Fibroblast of skin of left quadriceps (primary cell): Measurements from ENCODE around the gene BRD1.
A peak's percentile ranks its signal among the peaks of the same experiment; 100 is the strongest.
"Not testable (repeated sequence)": the region's sequence is repeated elsewhere in the genome, so short reads cannot be mapped to it uniquely, and the experiment has no call there.

ENCODE experiments used
- DNase-seq, 2 experiments: peaks; one replicate each; pipeline ENCODE4 v3.0.0-alpha.2; 2013; ENCODE audit warnings: low read depth in 2 of 2

The BRD1 gene

GRCh38 chr22:49826603-49827270, 936 bp downstream of the BRD1 start:
- no peak for DNase-seq

GRCh38 chr22:49825944-49826602, 1.6 kb downstream of the BRD1 start:
- no peak for DNase-seq

DNA sequence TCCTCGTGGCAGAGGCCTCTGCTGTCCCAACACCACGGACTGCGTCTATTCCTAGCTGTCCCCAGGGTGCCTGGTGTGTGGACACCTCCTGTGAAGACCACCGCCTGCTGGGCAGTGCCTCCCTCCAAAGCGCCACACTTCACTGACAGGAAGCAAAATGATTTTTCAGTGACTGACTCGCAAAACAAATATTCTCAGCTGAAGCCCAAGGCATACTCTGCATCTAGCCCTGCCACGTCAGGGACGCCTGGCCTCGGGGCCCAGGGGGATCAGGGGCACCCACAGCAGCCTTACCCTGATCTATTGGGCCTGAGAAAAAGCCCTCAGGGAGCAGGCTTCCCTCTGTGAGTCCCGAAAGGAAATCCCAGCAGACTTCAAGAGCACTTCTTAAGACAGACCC, 2.2 kb downstream of the BRD1 start:
- DNase-seq, result peak; percentile 21 to 25

- no peak for DNase-seq
Measured at GRCh38 chr22:49824936-49825335, 2.7 kb downstream of the BRD1 start.

GRCh38 chr22:49824185-49824925, 3.3 kb downstream of the BRD1 start:
- no peak for DNase-seq

DNA sequence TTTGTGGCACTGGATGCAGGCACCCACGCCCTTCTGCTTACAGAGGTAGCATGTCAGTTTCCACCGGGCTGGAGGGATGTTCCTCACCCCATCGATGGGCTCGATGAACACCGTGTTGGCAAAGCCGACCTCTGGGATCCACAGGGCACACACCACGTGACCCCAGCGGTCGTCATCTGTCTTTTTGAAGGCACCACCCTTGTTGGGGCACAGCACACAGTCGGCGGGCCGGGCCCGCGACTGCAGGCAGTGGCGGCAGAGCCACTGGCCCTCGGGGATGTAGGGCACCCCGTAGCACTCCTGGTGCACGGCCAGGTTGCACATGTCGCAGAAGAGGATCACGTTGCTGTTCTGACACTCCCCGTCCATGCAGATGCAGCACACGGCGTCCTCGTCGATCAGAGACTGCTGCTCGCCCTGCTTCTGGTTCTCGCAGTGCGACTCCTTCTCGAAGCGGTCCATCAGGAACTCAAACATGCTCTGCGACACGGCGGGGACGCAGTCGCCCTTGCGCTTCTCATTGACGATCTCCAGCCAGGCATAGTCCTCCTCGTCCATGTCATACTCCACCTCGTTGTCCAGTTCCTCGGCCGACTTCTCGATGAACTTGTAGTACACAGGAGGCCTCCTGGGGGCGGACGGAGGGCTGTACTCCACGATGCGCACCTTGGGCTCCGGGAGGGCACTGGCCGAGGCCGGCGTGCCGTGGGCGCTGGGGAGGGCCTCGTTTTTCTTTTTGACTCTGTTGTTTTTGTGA, 4.2 kb downstream of the BRD1 start:
- DNase-seq, result no peak

DNA sequence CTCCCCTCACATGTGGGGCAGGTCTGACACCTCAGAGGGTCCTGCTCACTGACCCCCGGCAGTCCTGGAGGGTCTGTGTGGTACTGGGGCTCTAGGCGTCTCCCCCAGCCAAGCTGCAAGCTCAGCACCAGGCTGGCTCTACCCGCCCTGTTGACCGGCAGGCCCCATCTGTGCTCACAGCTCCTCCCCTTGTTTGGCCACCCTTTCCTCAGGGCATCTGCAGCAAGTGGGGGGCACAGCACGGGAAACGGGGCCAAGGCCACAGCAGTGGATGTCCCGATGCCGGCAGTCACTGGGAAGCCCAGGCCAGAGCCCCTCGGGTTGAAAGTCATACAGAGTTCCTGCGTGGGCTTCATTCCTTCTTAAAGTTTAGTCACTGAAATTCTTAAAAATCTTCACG, 5.9 kb downstream of the BRD1 start:
- not testable (repeated sequence) for DNase-seq

DNA sequence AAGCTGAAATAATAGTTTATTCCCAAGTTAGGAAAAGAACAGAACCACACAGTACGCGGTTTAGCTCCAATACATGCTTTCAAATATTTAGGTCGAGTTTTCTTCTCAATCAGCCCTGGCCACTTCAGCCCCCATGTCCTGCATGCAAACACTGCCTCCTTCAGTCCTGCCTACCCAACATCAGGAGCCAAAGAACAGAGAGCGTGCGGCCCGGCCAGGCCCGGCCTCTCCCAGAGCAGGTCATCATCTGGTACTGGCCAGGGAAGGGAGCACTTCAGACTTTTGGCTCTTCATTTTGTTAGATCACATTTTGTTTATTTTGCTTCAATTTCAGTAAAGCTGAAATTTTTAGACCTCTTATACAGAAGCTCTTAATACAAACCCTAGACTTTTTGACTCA, 6.7 kb downstream of the BRD1 start:
- no peak for DNase-seq

- DNase-seq, result no peak
Measured at GRCh38 chr22:49817359-49817758, 10.3 kb downstream of the BRD1 start.

DNA sequence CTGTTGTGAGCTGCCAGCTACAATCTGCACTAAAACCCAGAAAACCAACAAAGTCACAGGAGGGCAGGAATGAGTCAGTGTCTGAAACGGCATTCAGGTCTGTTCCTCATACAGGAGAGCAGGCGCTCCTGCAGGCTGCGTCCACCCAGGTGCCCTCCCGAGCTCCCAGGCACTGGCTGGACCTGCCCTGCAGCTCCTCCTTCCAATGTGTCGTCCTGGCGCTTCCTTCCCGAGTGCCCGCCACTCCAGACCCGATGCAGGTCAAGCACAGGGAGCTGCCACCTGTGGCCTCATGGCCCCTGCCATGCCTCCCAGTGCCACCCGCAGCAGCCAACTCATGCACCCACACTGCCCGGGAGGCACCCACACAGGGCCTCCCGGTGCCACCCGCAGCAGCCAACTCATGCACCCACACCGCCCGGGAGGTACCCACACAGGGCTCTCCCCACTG, 12.0 kb downstream of the BRD1 start:
- DNase-seq, result no peak

- no peak for DNase-seq
Measured at GRCh38 chr22:49814856-49815255, 12.8 kb downstream of the BRD1 start.

GRCh38 chr22:49814164-49814686, 13.4 kb downstream of the BRD1 start:
- no peak for DNase-seq

GRCh38 chr22:49812838-49813237, 14.8 kb downstream of the BRD1 start:
- no peak for DNase-seq

DNA sequence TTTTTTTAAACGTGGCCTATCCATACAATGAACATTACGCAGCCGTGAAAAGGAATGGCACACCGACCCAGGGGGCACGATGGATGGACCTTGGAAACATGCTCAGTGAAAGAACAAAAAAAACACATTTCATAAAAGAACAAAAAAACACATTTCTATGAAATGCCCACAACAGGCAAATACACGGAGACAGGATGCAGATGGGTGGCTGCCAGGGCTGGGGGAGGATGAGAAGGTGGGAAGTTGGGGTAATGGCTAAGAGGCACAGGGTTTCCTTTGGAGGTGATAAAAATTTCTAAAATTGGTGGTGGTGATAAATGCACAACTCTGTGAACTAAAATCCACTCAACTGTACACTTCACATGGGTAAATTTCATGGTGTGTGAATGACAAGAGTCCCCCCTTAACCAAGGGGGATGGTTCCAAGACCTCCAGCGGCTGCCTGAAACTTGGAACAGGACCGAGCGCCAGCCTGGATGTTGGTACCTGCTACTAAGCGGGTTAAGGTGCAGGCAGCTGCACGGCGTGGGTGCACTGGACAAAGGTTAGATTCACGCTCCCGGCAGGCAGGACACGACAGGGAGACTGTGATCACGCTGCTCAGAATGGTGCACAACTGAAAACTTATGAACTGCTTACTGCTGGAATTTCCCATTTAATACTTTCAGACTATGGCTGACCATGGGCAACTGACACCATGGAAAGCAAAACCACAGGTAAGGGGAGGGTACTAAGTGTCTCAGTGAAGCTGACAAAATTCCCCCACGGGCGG, 16.5 kb downstream of the BRD1 start:
- no peak for DNase-seq

GRCh38 chr22:49810363-49811019, 17.2 kb downstream of the BRD1 start:
- no peak for DNase-seq

- no peak for DNase-seq
Measured at GRCh38 chr22:49807780-49808708, 19.6 kb downstream of the BRD1 start.

DNA sequence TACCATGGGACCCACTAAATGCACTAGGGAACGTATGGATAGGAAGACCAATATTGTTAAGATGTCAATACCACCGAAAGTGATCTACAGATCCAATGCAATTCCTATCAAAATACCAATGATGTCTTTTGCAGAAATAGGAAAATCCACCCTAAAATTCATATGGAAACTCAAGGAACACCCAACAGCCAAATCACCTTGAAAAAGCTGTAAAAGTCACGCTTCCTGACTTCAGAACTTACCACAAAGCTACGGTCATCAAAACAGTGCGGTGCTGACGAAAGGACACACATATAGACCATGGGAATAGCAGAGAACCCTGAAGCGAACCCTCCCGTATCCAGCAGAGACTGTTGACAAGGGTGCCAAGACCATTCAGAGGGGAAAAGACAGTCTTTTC, 20.5 kb downstream of the BRD1 start:
- no peak for DNase-seq

GRCh38 chr22:49803737-49804375, 23.8 kb downstream of the BRD1 start:
- no peak for DNase-seq

GRCh38 chr22:49803134-49803533, 24.5 kb downstream of the BRD1 start:
- no peak for DNase-seq
